SK-N-SH treated with all-trans-retinoic acid at 6 μM for 48 hours (cell line): Measurements from ENCODE around the gene GRIK2.

Experiments
- ARNTL ChIP-seq: fragments of 450-650 bp; formaldehyde crosslinking; IDR thresholded peaks from 2 replicates; pipeline ENCODE4 v1.5.0; 2020; ENCODE audit warnings: low read depth, mild to moderate bottlenecking, moderate library complexity, borderline replicate concordance
- CSRNP3 ChIP-seq: fragments of 250-450 bp; sonication (Bioruptor Pico); IDR thresholded peaks from 2 replicates; pipeline ENCODE4 v1.5.1; 2021; ENCODE audit warnings: mild to moderate bottlenecking, moderate library complexity
- ZFP30 ChIP-seq: fragments of 450-650 bp; formaldehyde crosslinking; IDR thresholded peaks from 2 replicates; pipeline ENCODE4 v1.5.0; 2022; ENCODE audit warnings: mild to moderate bottlenecking, moderate library complexity
- ZNF565 ChIP-seq: fragments of 450-650 bp; formaldehyde crosslinking; conservative IDR thresholded peaks from 2 replicates; pipeline ENCODE4 v1.5.0; 2020; ENCODE audit warnings: low read depth, mild to moderate bottlenecking, moderate library complexity
- TF ChIP-seq, protein P1 (sequence below): fragments of 250-450 bp; sonication (Bioruptor Pico); IDR thresholded peaks from 2 replicates; pipeline ENCODE4 v1.5.1; 2020; ENCODE audit warnings: low read depth, mild to moderate bottlenecking, moderate library complexity

GRCh38 chr6:102064142-102064541, 670.6 kb downstream of the GRIK2 start:
- TF ChIP-seq CSRNP3 (CRISPR knock-in tag) (no peak), ZNF565 (no peak), ARNTL (CRISPR knock-in tag) (no peak), ZFP30 (CRISPR knock-in tag) (no peak)
- TF ChIP-seq, protein P1, sequence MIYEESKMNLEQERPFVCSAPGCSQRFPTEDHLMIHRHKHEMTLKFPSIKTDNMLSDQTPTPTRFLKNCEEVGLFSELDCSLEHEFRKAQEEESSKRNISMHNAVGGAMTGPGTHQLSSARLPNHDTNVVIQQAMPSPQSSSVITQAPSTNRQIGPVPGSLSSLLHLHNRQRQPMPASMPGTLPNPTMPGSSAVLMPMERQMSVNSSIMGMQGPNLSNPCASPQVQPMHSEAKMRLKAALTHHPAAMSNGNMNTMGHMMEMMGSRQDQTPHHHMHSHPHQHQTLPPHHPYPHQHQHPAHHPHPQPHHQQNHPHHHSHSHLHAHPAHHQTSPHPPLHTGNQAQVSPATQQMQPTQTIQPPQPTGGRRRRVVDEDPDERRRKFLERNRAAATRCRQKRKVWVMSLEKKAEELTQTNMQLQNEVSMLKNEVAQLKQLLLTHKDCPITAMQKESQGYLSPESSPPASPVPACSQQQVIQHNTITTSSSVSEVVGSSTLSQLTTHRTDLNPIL: no peak
